AG09319 (cell line): ENCODE results near the gene PNMA8C.
"Not testable (repeated sequence)": the region's sequence is repeated elsewhere in the genome, so short reads cannot be mapped to it uniquely, and the experiment has no call there.

Source experiments
- DNase-seq: peaks from one replicate; pipeline ENCODE4 v3.0.0-alpha.2; 2010; ENCODE audit warnings: low read depth; ENCODE audit errors: extremely low read depth
- TF ChIP-seq, protein P1 (sequence below): IDR thresholded peaks from 2 replicates; pipeline ENCODE4 v1.5.1; 2011; ENCODE audit warnings: low read depth, mild to moderate bottlenecking, inconsistent platforms, low read length, moderate library complexity

The PNMA8C gene

DNA sequence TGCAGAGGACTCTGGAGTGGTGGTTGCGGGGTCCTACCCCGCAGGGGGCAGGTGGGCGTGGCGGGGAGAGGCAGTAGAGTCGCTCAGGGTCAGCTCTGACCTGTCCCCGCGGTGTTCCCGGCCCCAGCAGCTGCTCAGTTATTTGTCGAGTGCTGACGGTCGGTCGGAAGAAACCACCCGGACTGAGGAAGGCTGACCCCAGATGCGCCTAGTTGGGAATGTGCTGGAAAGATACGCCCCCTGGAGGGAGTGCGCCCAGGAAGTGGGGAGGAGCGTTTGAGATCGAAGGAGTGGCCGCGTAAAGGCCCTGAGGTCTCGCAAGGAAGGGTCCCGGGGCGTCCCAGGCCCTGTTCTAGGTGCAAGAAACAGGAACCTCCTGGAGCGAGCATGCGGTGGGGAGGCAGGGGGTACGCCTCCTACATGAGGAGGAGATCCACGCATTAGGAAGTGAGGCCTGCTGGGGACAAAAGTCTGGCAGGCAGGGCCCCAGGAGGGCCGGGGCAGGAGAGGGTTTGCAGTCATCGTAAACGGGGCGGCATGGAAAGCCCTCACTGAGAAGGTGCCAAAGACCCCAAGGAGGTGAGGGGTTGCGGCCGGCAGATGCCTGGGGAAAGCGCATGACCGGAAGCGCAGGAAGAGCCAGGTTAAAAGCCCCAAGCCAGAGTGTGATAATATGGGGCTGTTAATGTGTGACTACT, 24.5 kb downstream of the PNMA8C start:
- TF ChIP-seq, protein P1, sequence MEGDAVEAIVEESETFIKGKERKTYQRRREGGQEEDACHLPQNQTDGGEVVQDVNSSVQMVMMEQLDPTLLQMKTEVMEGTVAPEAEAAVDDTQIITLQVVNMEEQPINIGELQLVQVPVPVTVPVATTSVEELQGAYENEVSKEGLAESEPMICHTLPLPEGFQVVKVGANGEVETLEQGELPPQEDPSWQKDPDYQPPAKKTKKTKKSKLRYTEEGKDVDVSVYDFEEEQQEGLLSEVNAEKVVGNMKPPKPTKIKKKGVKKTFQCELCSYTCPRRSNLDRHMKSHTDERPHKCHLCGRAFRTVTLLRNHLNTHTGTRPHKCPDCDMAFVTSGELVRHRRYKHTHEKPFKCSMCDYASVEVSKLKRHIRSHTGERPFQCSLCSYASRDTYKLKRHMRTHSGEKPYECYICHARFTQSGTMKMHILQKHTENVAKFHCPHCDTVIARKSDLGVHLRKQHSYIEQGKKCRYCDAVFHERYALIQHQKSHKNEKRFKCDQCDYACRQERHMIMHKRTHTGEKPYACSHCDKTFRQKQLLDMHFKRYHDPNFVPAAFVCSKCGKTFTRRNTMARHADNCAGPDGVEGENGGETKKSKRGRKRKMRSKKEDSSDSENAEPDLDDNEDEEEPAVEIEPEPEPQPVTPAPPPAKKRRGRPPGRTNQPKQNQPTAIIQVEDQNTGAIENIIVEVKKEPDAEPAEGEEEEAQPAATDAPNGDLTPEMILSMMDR, result no peak; the same call in 1 of the 2 replicates
- DNase-seq, result no peak

DNA sequence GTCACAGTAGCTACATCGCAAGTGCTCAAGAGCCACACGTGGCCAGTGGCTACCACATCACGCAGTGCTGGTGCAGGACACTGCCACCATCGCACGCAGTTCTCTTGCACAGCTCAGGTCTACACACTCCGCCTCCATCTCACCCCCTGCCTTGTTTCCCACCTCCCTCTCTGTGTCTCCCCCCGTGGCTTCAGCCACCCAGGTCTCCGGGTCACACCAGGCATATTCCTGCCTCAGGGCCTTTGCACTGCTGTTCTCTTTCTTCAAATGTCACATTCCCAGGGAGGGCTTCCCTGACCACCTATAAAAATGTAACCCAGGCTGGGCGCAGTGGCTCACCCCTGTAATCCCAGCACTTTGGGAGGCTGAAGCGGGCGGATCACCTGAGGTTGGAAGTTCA, 26.0 kb downstream of the PNMA8C start:
- no peak for DNase-seq
- TF ChIP-seq, protein P1, result no peak

DNA sequence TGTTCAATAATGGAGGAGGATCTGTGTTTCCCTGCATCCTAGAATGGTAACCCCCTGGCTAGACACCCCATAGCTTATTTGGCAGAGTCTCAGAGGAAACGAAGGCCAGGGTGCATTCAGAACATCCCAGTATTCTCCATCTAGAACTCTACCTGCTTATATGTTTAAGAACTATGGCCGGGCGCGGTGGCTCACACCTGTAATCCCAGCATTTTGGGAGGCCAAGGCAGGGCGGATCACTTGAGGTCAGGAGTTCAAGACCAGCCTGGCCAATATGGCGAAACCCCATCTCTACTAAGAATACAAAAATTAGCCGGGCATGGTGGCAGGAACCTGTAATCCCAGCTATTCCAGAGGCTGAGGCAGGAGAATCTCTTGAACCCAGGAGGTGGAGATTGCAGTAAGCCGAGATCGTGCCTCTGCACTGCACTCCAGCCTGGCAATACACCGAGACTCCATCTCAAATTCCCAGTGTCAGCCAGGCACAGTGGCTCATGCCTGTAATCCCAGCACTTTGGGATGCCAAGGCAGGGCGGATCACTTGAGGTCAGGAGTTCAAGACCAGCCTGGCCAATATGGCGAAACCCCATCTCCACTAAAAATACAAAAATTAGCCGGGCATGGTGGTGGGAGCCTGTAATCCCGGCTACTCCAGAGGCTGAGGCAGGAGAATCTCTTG, 30.8 kb downstream of the PNMA8C start:
- DNase-seq, result not testable (repeated sequence)

DNA sequence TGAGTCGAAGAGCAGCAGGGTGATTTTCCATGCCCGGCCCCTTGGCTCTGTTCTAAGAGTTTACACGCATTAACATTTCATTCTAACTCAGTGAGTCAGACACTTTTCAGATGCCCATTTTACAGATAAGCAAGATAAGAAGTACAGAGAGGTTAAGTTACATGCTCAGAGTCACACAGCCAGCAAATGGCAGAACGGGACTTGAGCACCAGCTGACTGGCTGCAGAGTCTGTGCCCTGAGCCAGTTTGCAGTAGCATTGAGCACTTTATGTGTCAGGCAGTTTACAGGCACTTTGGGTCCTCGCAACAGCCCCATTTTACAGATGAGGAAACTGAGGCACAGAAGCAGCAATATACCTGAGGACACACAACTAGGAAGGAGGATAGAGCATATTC, 34.3 kb downstream of the PNMA8C start:
- DNase-seq, result no peak
- TF ChIP-seq, protein P1, result no peak

DNA sequence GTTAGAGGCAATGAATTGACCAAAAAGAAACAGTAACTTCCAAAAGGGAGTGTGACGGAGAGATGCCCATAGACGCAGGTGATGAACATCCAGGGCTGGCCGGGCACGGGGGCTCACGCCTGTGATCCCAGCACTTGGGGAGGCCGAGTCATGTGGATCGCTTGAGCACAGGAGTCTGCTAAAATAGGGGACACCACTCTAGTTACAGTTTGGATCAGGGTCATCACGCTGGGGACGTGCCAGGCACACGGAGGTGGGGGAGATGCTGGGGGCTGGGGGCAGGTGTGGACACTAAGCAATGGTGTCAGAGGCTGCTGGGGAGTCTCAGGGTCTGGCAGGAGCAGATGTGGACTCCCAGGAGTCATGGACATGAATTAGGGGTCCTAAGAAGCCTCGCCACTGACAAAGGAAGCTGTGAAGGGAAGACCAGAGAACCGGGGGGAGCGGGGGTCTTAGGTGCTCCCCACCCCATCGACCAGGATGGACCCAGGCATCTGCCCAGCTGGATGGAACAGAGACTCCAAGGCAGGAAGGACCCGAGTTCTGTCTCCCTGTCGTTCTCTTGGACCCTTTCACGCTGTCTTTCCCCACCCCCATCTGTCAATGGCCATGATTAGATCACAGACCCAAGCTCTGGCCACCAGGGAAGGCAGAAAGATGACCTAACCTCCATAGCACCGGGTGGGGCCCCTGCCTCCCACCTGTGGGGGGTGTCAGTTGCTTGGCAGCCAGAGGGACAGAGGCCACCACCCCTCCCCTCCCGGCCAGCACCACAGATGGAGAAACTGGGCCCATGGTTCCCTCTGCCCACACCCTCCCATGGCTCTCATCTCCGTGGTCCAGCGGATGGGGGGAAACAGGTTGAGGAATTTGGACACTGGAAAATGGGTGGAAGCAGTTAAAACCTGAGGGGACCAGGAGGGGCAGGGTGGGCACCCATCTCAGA, 35.0 kb downstream of the PNMA8C start:
- DNase-seq, result no peak
- TF ChIP-seq, protein P1, result no peak

DNA sequence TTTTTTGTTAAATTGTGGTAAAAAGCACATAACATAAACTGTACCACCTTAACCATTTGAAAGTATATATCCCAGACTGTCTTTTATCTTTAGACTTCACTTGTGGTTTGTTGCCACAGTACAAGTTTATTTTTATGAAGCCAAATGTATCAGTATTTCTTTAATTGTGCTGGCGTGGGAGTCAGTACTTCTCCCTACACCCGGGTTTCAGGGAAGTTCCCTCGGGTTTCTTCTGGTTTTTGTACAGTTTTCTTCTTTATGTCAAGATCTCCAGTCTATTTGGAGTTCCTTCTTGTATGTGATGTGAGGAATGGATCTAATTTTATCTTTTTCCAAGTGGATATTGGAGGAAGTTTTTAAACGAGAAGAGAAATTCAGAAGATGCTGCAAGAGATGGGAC, 35.9 kb downstream of the PNMA8C start:
- TF ChIP-seq, protein P1, result no peak
- DNase-seq, result no peak

DNA sequence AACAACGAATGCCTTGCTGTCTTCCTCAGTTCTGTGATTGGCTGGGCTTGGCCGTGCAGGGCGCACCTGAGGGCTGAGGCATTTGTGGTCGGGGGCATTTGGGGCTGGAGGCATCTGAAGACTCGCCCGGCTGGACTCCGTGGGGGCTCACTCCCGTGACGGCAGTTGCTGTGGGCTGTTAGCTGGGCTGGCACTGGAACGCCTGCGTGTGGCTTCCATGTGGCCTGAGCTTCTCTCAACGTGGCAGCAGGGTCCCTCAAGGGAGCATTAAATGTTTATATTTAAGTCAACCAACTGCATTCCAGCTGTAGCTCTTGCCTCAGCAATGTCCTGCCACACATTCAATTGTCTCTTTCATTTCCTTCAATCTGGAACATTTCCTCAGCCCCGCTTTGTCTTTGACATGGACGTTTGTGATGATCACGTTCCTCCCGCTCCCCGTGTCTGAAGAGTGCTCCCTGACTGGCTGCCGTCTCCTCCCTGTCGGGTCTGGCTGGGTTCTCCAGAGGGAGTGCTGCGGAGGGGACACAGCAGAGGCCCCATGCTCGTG, 36.4 kb downstream of the PNMA8C start:
- no peak for DNase-seq
- TF ChIP-seq, protein P1, result no peak
